Nephron progenitor cell (in vitro differentiated cells): Measurements from ENCODE around the gene SPTLC2.
"Not testable (repeated sequence)": the region's sequence is repeated elsewhere in the genome, so short reads cannot be mapped to it uniquely, and the experiment has no call there.

Experiments
- DNase-seq: peaks from one replicate; pipeline ENCODE4 v3.0.0; 2021
- H3K27ac Mint-ChIP-seq: 2 replicates; pipeline ENCODE4 v1.8.0; 2021; ENCODE audit warnings: mild to moderate bottlenecking, moderate library complexity, mixed read lengths
- H3K27me3 Mint-ChIP-seq: 2 replicates; pipeline ENCODE4 v1.8.0; 2021; ENCODE audit warnings: mild to moderate bottlenecking, low read depth, mixed read lengths; ENCODE audit not compliant: poor library complexity
- H3K36me3 Mint-ChIP-seq: 2 replicates; pipeline ENCODE4 v1.8.0; 2021; ENCODE audit warnings: low read depth, mixed read lengths
- H3K4me1 Mint-ChIP-seq: 2 replicates; pipeline ENCODE4 v1.8.0; 2021; ENCODE audit warnings: mixed read lengths
- H3K4me3 Mint-ChIP-seq: 2 replicates; pipeline ENCODE4 v1.8.0; 2021; ENCODE audit warnings: mild to moderate bottlenecking, moderate library complexity, mixed read lengths
- H3K9me3 Mint-ChIP-seq: 2 replicates; pipeline ENCODE4 v1.8.0; 2021; ENCODE audit warnings: mild to moderate bottlenecking, moderate library complexity, mixed read lengths
- TF ChIP-seq, protein P1 (sequence below): fragments of 200-600 bp; sonication (generic); IDR thresholded peaks from 2 replicates; pipeline ENCODE4 v1.5.0; 2021; ENCODE audit warnings: antibody characterized with exemption

SPTLC2 gene

GRCh38 chr14:77543637-77544334 lies 72.7 kb downstream of the SPTLC2 start:
- DNase-seq = no peak
- Mint-ChIP-seq H3K9me3 (no peaks in the 10 kb centered on the region), H3K27me3 (no peaks in the 10 kb centered on the region), H3K4me3 (no peak overlapping the region), H3K36me3 (peaks cover 28% of the 10 kb centered on the region), H3K27ac (peak overlapping the region; percentile 71), H3K4me1 (peaks cover 31% of the 10 kb centered on the region)
- TF ChIP-seq, protein P1, sequence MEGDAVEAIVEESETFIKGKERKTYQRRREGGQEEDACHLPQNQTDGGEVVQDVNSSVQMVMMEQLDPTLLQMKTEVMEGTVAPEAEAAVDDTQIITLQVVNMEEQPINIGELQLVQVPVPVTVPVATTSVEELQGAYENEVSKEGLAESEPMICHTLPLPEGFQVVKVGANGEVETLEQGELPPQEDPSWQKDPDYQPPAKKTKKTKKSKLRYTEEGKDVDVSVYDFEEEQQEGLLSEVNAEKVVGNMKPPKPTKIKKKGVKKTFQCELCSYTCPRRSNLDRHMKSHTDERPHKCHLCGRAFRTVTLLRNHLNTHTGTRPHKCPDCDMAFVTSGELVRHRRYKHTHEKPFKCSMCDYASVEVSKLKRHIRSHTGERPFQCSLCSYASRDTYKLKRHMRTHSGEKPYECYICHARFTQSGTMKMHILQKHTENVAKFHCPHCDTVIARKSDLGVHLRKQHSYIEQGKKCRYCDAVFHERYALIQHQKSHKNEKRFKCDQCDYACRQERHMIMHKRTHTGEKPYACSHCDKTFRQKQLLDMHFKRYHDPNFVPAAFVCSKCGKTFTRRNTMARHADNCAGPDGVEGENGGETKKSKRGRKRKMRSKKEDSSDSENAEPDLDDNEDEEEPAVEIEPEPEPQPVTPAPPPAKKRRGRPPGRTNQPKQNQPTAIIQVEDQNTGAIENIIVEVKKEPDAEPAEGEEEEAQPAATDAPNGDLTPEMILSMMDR = no peak

- H3K27ac Mint-ChIP-seq = peak overlapping the region; percentile 90
- H3K4me3 Mint-ChIP-seq = no peak overlapping the region
- peaks cover 28% of the 10 kb centered on the region for H3K36me3 Mint-ChIP-seq
- H3K4me1 Mint-ChIP-seq = peaks cover 31% of the 10 kb centered on the region
- no peaks in the 10 kb centered on the region for H3K27me3 Mint-ChIP-seq
- no peak for DNase-seq
- TF ChIP-seq, protein P1 = no peak
- H3K9me3 Mint-ChIP-seq = no peaks in the 10 kb centered on the region
Measured at GRCh38 chr14:77543240-77543551, 73.2 kb downstream of the SPTLC2 start.

DNA sequence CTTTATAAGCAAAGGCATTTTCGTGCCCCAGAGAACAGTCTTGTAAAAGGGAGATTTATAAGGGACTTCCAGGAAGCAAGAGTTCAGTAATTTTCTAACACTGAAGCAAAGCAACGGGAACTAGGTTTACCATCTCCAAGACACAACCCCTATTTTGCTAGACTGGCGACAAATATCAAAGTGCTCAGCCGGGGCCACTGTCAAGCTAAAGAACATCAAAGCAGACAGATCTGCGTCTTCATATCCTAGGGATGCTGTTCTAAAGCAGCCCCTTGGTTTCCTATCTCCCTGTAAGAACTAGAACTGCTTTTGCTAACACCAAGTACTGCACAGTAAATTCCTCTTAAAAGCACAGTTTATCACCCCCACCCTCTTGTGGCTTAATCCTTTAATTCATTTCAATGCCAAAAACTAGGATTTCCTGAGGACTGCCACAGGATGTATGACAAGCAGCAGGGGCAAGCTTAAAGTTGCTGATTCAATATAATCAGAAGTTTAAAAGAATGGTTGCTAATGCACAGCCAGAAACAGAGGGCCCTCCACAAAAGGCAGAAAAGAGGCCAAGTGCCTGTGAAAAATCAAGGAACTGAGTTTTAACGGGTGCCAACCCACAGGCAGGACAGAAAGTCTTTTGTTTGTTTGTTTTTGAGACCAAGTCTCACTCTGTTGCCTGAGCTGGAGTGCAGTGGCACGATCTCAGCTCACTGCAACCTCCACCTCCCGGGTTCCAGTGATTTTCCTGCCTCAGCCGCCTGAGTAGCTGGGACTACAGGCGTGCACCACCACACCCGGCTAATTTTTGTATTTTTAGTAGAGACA lies 73.8 kb downstream of the SPTLC2 start:
- Mint-ChIP-seq H3K9me3 (no peaks in the 10 kb centered on the region), H3K27ac (peak overlapping the region; percentile 90), H3K4me1 (peaks cover 31% of the 10 kb centered on the region), H3K36me3 (peaks cover 24% of the 10 kb centered on the region), H3K27me3 (no peaks in the 10 kb centered on the region), H3K4me3 (no peak overlapping the region)
- TF ChIP-seq, protein P1 = no peak
- DNase-seq = no peak

DNA sequence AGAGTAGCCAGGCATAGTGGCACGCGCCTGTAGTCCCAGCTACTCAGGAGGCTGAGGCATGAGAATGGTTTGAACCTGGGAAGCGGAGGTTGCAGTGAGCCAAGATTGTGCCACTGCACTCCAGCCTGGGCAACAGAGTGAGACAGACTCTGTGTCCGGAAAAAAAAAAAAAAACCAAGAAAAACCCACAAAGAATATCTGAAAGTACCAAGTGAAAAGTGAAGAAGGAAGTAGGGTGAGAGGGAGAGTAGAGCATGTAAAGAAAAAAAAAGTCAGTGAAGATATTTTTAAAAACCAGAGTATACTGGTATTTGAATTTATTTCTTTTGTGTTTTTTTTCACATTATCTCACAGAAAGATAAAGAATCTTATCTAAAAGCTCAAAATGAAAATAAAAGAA lies 74.5 kb downstream of the SPTLC2 start:
- TF ChIP-seq, protein P1 = no peak
- Mint-ChIP-seq H3K4me1 (peaks cover 36% of the 10 kb centered on the region), H3K36me3 (peaks cover 20% of the 10 kb centered on the region), H3K9me3 (no peaks in the 10 kb centered on the region), H3K4me3 (no peak overlapping the region), H3K27me3 (no peaks in the 10 kb centered on the region), H3K27ac (peak overlapping the region; percentile 94)
- no peak for DNase-seq

- Mint-ChIP-seq H3K4me1 (peaks cover 13% of the 10 kb centered on the region), H3K27ac (peak overlapping the region; percentile 13), H3K36me3 (peaks cover 34% of the 10 kb centered on the region)
- not testable (repeated sequence) for H3K9me3 Mint-ChIP-seq, H3K4me3 Mint-ChIP-seq, DNase-seq, H3K27me3 Mint-ChIP-seq
Measured at GRCh38 chr14:77536951-77537350, 79.5 kb downstream of the SPTLC2 start.

DNA sequence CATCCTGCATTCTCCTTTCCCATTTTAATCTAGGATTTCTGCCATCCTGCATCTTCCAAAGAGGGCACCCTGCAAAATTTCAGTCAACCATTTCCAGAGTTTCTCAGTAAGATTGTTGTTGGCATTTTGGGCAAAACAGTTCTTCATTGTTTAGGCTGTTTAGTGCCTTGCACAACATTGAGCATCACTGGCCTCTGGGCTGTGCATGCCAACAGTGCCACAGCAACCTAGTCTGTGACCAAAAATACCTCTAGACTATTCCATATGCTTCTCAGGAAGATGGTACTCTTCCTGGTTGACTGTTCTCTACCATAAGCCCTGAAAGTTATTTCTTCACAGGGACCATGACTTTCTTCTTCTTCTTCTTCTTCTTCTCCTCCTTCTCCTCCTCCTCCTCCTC lies 85.4 kb downstream of the SPTLC2 start:
- Mint-ChIP-seq H3K9me3 (no peaks in the 10 kb centered on the region), H3K36me3 (peaks cover 36% of the 10 kb centered on the region), H3K4me3 (no peak overlapping the region), H3K27ac (no peak overlapping the region), H3K4me1 (no peaks in the 10 kb centered on the region), H3K27me3 (no peaks in the 10 kb centered on the region)
- TF ChIP-seq, protein P1 = no peak
- no peak for DNase-seq
